Globus pallidus (tissue), 1 donor: ENCODE measurements around the gene ZFP62.

Experiments used
- DNase-seq: peaks from one replicate; pipeline ENCODE4 v3.0.0-alpha.2; 2015; ENCODE audit warnings: low spot score

Gene ZFP62

DNA sequence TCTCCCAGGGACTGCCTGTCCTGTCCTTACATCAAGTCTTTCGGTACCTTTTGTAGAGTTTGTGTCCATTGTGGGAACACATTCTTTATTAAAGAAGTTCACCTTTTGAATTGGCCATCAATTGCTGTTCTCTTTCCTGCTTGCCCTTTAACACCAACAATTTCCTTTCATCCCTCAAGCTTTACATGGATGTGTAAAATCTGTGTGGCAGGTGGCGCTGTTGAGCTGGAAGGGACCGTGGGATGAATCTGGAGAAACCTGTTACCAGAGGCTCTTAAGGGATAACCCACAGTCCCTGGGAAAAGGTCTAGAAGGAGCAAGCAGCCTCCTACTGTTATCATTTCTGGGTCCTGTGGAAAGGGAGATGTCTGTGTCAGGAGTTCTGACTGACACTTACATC is 7.9 kb upstream of the ZFP62 start:
- DNase-seq, result peak; percentile 72

DNA sequence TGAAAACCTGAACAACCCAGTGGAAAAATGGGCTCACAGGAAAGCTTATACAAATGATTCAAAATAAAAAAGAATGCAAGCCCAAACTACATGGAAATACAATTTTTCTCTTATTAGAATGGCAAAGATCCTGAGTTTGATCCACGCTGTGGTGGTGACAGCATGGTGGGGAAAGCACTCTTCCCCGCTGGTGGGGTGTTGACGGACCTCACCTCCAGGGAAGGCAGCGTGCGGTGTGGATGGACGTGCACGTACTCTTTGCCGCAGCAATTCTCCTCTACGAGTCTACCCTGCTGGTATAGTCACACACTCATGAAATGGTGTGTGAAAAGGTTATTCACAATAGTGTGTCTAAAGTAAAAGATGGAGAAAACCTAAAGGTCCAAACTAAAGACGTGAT is 5.9 kb upstream of the ZFP62 start:
- no peak for DNase-seq

DNA sequence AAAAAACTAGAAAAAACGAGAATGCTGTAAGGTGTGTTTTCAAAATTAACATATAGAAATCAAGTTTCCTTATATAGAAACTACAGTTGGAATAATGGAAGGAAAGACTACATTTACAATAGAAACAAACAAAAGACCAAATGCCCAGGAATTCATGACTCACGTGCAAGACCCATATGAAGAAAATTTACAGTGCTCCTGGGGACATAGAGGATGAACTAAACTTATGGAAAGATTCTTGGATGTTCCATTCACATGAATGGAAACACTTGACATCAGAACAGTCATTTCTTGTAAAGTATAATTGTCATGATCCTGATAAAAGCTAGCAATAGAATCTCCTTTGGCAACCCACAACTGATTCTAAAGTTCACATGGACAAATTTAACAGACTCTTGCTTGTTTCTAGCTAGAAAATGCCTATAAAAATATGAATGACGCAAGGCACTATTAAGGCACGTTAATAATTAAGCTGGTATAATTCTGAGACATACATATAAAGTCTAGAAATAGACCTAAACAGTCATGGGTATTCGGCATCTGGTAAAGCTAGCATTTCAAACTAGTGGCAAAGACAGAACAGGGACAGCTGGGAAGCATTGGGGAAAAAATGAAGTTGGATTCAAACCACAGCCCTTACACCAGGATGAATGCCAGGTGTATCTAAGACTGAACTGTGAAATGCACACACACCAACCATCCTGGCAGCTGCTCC is 5.1 kb upstream of the ZFP62 start:
- no peak for DNase-seq

DNA sequence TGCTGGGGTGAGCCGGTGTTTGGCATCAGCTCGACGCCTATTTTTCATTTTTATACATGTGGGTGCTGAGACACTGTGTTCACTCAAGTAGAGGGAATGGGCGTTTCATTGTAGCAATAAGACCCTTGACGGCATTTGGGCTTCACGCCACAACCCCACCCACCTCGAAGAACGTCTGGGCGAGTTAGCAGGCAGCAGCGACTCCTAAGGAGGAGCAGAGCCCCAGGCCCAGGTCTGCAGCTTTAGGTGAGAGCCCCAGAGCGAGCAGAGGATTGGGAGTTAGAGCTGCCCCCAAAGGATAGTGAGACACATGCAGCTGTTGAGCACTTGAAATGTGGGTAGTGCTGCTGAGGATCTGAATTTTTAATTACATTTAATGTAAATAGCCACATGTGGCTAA is 1.6 kb upstream of the ZFP62 start:
- DNase-seq, result no peak

DNA sequence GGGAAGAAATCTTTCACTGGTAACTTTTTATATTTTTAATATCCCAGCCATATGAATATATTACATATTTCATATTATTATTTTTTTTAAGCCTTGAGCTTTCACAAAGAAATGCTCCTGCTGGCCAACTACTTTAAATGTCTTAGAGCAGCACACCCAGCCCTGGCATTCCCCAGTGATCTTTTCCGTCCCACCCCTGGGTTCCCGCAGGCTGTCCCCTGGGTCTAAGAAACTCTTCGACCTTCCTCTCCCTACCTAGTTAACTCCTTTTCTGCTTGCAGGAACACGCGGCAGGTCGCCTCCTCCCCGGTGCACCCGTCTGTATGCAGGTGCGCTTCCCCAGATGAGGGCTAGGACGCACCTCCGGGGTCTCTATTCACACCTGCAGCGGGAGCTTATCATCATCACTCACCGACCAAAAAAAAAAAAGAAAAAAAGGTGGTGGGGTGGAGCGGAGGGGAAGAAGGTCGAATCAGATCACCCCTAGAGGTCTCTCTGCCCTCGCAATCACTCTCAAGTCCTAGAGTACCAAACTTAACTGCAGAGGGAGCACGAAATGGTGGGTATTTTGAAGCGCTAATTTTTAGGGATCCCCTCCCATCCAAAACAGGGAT is 696 bp downstream of the ZFP62 start:
- no peak for DNase-seq

DNA sequence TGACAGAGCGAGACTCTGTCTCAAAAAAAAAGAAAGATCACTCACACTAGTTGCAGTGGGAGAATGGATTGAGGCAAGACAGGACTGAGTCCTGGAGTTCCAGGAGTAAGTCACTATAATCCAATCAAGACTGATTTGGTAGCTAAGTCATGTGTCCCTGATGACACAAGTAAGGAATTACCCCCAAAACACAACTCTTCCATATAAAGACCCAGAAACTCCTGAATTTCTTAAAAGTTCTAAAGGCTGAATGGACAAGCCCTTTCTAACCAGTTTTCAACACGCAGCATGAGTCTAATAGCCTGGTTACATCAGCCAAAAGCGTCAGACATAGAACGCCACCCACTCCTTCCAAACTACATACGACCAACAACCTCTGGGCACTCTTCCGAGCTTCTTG is 2.5 kb downstream of the ZFP62 start:
- DNase-seq, result no peak

DNA sequence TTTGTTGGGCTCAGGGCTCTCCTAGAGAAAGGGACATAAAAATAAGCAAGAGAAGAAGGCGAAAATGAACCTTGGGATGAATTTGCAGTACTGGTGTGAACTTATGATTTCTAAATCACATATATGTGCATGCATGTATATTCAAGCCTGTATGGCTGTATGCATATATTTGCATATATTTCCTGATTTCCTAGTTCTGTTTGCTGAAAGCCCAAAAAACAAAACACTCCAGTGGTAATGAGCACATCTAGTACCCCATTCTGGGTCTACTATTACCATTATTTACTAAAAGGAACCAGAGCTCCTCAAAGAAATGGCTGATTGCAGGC is 7.3 kb downstream of the ZFP62 start:
- DNase-seq, result no peak

DNA sequence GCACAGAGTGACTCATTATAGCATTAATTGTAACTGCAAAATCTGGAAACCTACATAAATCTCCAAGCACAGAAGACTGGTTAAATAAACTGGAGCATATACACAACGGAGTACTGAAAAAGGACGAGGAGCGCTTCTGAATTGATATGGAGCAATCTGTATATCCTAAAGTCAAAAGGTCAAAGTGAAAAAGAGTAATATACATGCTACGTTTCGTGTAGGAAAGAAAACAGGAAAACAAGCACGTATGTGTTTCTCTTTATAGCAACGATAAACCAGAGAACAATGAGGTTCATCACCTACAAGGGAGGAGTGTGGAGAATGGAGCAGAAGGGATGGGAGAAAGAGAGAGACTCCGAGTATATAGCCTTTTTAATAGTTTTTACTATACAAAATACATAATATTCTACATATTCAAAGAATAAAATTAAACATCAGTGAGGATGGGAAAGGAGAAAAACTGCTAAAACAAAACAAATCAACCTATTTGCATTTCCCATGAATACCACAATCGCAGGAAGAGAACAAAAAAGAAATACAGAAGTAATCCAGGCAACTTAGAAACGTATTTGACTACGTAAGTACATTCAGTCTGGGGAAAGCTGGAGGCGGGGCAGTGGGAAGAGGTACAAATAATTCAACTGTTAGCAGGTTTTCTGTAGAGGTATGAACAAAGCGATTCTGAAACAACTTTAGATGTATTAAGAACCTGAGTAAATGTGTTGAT is 7.8 kb downstream of the ZFP62 start:
- no peak for DNase-seq

DNA sequence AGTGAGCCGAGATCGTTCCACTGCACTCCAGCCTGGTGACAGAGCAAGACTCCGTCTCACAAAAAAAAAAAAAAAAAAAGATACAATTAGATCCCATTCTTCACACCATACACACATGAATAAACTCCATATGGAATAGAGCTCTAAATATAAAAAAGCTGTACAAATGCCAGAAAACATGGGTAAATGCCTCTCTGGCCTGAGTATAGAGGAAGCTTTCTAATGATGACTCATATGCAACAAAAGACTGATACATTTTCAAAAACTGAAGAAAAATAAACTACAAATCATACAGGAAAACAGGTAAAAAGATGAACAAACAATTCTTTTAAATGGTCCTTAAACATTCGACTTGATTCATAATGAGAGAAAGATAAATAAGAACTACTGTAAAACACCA is 8.6 kb downstream of the ZFP62 start:
- DNase-seq, result no peak

DNA sequence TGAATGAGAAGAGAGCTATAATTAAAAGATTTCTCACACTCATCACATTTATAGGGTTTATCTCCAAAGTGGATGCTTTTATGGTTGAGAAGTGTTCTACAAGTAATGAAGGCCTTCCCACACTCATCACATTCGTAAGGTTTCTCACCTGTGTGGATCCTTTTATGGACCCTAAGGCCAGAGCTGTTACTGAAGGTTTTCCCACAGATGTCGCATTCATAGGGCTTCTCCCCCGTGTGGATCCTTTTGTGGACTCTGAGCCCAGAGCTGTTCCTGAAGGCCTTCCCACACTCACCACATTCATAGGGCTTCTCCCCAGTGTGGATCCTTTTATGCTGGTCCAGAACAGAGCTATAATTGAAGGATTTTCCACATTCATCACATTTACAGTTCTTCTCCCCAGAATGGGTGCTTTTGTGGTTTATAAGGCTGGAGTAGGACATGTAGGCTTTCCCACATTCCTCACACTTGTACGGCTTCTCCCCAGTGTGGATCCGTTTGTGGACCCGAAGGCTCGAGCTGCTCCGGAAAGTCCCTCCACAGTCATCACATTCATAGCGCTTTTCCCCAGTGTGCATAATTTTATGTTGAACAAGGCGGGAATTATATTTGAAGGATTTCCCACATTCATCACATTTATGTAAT is 10.5 kb downstream of the ZFP62 start:
- no peak for DNase-seq

DNA sequence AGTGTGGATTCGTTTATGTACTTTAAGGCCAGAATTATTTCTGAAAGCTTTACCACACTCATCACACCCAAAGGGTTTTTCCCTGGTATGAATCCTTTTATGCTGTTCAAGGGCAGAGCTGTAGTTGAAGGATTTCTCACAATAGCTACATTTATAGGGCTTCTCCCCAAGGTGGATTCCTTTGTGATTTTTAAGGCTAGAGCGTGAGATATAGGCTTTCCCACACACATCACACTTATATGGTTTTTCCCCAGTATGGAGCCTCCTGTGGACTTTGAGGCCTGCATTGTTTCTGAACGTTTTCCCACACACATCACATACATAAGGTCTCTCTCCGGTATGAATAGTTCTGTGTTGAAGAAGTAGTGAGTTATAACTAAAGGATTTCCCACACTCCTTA is 11.2 kb downstream of the ZFP62 start:
- DNase-seq, result no peak

DNA sequence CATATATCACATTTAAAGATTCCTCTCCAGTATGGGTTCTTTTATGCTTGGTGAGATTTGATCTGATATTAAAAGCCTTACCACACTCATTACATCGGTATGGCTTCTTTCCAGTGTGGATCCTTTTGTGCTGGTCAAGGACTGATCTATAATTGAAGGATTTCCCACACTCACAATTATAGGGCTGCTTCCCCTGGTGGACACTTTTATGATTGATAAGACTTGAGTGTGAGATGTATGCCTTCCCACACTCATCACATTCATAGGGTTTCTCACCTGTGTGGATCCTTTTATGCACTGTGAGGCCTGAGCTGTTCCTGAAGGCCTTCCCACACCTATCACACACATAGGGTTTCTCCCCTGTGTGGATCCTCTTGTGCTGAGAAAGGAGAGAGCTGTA is 12.2 kb downstream of the ZFP62 start:
- DNase-seq, result no peak

DNA sequence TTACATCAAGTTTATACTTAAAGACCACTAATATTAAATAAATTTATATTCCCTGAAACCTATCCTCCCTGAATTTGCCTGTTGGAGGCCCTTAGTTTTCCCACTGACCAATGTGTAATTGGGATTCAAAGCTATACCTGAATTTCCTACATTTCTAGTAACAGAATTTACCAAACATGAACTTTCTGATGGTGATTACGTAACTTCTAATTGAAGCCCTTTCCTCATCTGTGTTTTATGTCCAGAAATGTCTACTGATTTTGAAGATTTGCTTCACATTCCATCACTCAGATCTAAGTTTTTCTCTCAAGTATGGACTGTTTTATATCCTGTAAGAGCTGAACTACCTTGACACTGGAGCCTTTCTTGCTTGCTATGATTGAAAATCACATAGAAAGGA is 12.8 kb downstream of the ZFP62 start:
- DNase-seq, result no peak

DNA sequence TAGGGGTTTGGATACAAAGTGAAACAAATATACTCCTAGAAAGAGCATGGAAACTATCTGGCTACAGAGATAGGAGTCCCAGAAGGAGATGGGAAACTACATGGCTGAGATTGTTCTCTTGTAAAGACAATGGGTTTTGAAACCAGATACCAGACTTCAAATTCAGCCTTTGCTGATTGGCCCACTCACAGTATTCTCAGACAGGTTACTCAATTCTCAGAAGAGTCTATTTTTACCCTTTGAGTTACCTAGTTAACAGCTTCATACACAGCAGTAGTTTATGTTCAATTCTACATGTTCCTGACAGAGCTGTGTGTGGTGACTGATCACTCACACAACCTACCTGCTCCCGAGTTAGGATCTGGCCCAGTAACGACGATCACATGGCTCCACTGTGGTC is 14.1 kb downstream of the ZFP62 start:
- no peak for DNase-seq

DNA sequence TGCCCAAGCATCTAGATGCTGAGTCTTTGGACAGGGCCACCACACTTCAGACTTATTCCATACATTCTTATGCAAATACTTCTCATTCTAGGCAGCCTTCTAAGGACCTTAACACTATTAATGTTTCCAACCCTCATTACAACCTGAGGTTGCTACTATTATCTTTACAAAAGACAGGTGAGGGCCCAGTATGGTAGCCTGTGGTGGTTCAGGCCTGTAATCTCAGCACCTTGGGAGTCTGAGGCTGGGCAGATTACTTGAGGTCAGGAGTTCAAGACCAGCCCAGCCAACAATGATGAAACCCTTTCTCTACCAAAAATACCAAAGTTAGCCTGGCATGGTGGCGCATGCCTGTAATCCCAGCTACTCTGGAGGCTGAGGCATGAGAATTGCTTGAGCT is 16.2 kb downstream of the ZFP62 start:
- DNase-seq, result no peak

DNA sequence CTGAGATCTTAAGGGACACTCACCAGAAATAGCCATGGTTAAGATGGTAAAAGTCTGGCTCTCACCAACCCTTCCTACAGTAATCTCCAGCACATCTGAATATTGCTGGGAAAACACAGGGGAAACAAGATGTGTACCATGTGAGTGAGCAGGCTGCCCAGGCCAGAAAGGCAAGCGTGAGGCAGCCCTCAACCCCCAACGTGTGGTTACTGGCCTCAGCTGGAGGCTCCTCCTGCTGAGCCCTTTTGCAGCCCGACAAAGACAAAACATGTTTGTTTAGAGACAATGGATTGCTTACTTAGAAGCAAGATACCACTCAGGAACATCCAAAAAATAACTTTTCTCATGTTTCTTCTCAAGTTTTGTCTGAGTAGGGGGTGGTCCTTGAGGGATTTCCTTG is 16.6 kb downstream of the ZFP62 start:
- no peak for DNase-seq

DNA sequence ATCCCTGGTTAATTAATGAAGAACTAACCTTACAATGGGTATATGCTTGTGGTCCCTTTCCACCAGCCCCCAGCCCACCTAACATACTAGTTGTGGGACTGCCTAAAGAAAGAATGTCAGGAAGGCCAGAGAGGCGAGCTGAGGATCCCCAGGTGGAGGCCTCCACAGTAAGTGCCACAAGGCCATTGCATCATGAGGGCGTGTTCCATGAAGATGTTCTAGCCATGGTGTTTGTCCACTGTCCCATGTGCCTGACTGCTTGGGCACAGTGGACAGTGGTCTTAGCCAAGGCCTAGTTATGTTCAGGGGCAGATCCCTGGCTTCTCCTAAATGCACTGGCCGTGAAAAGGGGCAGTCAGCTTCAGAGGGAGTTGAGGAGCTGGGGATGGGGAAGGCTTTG is 21.1 kb downstream of the ZFP62 start:
- DNase-seq, result no peak

DNA sequence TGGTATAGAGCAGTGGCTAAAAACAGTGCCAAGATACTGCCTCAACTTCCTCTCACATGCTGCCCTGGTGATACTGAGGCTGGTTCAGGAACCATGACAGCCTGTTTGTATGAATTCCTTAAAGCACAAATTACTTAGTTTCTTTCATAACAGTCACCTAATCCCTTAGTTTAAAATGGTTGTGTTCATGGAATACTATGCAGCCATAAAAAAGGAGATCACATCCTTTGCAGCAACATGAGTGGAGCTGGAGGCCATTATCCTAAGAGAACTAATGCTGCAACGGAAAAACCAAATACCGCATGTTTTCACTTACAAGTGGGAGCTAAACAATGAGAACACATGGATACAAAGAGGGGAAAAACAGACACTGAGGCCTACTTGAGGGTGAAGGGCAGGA is 21.8 kb downstream of the ZFP62 start:
- DNase-seq, result no peak

DNA sequence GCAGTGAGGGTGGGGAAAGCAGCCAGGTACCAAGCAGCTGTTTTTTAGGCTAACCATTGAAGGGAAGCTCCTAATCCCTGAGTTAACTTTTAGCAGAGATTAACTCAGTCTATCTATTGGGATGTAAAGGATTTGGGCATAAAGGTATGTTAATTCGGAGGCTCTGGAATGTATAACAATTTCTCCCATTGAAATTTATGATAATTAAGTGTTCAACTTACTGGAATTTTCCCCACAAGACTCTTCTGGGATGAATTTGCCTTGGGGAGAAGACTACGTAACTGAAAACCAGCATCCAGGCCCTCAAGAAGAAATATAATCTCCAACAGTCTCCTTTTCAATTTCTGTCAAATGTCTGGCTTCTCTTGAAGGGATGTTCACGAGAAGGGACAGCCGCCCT is 23.6 kb downstream of the ZFP62 start:
- DNase-seq, result no peak

DNA sequence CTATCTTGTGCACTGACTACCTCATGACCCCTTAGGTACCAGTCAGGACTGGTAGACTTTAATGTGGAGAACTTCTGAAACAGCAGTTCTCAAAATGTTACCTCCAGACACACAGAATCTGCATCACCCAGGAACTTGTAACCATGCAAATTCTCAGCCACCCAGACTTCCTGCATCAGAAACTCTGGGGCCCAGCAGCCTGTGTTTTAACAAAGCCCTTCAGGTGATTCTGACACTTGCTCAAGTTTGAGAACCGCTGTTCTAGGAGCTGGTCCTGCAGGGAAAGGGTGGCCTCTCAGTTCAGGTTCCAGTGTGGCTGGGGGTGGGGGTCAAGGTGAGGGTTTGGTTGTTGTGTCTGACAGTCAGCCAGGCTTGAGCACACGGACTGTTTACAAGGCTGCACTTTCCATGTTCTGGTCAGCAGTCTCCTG is 28.4 kb downstream of the ZFP62 start:
- DNase-seq, result no peak

DNA sequence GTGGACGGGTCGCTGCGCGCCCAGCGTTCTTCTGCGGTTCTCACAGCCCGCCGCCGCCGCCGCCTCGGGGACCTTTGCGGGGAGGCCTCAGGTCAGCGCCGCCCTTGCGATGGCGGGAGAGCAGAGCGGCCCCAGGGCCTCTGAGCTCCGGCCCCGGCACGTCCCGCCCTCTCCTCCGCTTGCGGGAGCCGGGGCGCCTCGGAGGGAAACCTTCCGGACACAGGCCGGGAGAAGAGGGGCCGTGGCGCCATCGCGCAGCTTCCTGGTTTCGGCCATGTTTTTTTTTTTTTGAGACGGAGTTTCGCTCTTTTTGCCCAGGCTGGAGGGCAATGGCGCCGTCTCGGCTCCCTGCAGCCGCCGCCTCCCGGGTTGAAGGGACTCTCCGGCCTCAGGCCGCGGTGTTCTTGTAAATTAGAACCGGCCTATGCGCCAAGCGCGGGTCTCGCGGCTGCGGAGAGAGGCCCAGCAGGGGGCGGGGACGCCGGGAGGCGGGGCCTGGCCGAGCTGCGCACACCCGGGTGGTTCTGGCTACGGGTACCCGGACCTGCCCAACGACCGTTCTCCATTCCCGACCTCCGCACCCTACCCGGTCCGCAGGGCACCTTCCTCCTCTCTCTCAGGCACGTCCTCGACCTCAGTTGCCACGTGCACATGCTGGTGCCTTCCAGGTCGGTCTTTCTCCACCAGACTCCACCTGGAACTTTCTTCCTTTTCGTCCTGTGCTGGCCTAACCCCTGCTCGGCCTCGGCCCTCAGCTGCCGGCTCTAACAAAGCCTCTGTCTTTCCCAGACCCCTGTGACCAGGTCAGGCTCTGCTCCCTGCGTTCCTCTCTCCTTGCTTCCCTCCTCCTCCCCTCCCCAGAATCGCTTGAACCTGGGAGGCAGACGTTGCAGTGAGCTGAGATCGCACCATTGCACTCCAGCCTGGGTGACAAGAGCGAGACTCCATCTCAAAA is 29.7 kb downstream of the ZFP62 start:
- DNase-seq, result peak; percentile 82
